GM12892 (cell line): ENCODE measurements around the gene SLC66A2.
"Not testable (repeated sequence)": the region's sequence is repeated elsewhere in the genome, so short reads cannot be mapped to it uniquely, and the experiment has no call there.

Experiments used
- DNase-seq: peaks from one replicate; pipeline ENCODE4 v3.0.0; 2011; ENCODE audit not compliant: insufficient read length
- FAIRE-seq: peaks from 2 replicates; lab custom pipeline; 2011; peaks lifted over from hg19 to GRCh38; lab: Jason Lieb, UNC
- POLR2A ChIP-seq: IDR thresholded peaks from 2 replicates; pipeline ENCODE4 v1.6.1; 2011; ENCODE audit warnings: low read depth, low read length, control low read depth
- POLR2AphosphoS5 ChIP-seq: IDR thresholded peaks from 2 replicates; pipeline ENCODE4 v1.6.1; 2011; ENCODE audit warnings: low read depth, low read length, control low read depth
- TAF1 ChIP-seq: IDR thresholded peaks from 2 replicates; pipeline ENCODE4 v1.6.1; 2011; ENCODE audit warnings: low read depth, mild to moderate bottlenecking, control low read depth, low read length, borderline replicate concordance

SLC66A2 gene

GRCh38 chr18:79868168-79868784 is 83.2 kb downstream of the SLC66A2 start:
- TF ChIP-seq POLR2A (no peak), TAF1 (no peak), POLR2AphosphoS5 (no peak)
- FAIRE-seq = no peak
- no peak for DNase-seq

GRCh38 chr18:79867666-79868065 is 83.8 kb downstream of the SLC66A2 start:
- DNase-seq (no peak), FAIRE-seq (no peak)
- TF ChIP-seq POLR2A (no peak), POLR2AphosphoS5 (no peak), TAF1 (no peak)

GRCh38 chr18:79866889-79867574 is 84.4 kb downstream of the SLC66A2 start:
- FAIRE-seq (no peak), DNase-seq (no peak)
- TF ChIP-seq POLR2A (no peak), POLR2AphosphoS5 (no peak), TAF1 (no peak)

GRCh38 chr18:79865951-79866350 is 85.5 kb downstream of the SLC66A2 start:
- not testable (repeated sequence) for DNase-seq, FAIRE-seq

- FAIRE-seq, DNase-seq: not testable (repeated sequence)
Observed at GRCh38 chr18:79864955-79865354, 86.5 kb downstream of the SLC66A2 start.

- FAIRE-seq (no peak), DNase-seq (no peak)
- no peak for TF ChIP-seq POLR2A
- TF ChIP-seq POLR2AphosphoS5 = no peak
- TF ChIP-seq TAF1 = no peak
Observed at GRCh38 chr18:79864006-79864725, 87.3 kb downstream of the SLC66A2 start.

- DNase-seq (no peak), FAIRE-seq (no peak)
- no peak for TF ChIP-seq POLR2AphosphoS5
- no peak for TF ChIP-seq TAF1
- TF ChIP-seq POLR2A = no peak
Observed at GRCh38 chr18:79863161-79864005, 88.1 kb downstream of the SLC66A2 start.

GRCh38 chr18:79862562-79862961 is 88.9 kb downstream of the SLC66A2 start:
- DNase-seq (no peak), FAIRE-seq (no peak)
- TF ChIP-seq POLR2A (no peak), TAF1 (no peak), POLR2AphosphoS5 (no peak)

GRCh38 chr18:79861687-79862086 is 89.8 kb downstream of the SLC66A2 start:
- FAIRE-seq (no peak), DNase-seq (no peak)
- TF ChIP-seq POLR2AphosphoS5 (no peak), POLR2A (no peak), TAF1 (no peak)

GRCh38 chr18:79859314-79859713 is 92.1 kb downstream of the SLC66A2 start:
- no peak for TF ChIP-seq TAF1
- no peak for TF ChIP-seq POLR2AphosphoS5
- no peak for TF ChIP-seq POLR2A
- FAIRE-seq (no peak), DNase-seq (no peak)

- FAIRE-seq = no peak
- TF ChIP-seq POLR2AphosphoS5 (no peak), TAF1 (no peak), POLR2A (no peak)
- no peak for DNase-seq
Observed at GRCh38 chr18:79857082-79857671, 94.3 kb downstream of the SLC66A2 start.
